ENCODE measurements around the gene PLEKHG2.

DNA sequence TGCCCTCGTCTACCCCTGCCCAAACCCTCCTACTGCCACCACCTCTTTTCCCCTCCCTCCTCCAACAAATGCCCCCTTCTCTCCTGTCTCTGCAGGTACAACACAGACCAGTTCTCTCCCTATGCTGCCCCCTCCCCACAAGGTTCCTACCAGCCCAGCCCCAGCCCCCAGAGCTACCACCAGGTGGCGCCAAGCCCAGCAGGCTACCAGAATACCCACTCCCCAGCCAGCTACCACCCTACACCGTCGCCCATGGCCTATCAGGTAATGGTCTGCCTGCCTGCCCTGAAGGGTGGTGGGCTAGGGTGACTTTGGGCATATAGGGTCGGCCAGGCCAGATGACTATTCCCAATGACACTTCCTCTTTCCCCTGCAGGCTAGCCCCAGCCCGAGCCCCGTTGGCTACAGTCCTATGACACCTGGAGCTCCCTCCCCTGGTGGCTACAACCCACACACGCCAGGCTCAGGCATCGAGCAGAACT is 61.7 kb downstream of the PLEKHG2 start:
- TF ChIP-seq EP300 (conservative IDR thresholded peaks at IDR 0.05; ENCODE audit: poor library complexity, severe bottlenecking) (no peak), EZH2 (IDR thresholded peaks at IDR 0.05; ENCODE audit: borderline replicate concordance, insufficient read depth, low read length, poor library complexity, severe bottlenecking) (no peak), RAD21 (conservative IDR thresholded peaks at IDR 0.05) (peak; percentile 68), POLR2AphosphoS5 (IDR thresholded peaks at IDR 0.05) (no peak), MXI1 (conservative IDR thresholded peaks at IDR 0.05; ENCODE audit: poor library complexity, severe bottlenecking) (no peak)
- TF ChIP-seq, protein P1, sequence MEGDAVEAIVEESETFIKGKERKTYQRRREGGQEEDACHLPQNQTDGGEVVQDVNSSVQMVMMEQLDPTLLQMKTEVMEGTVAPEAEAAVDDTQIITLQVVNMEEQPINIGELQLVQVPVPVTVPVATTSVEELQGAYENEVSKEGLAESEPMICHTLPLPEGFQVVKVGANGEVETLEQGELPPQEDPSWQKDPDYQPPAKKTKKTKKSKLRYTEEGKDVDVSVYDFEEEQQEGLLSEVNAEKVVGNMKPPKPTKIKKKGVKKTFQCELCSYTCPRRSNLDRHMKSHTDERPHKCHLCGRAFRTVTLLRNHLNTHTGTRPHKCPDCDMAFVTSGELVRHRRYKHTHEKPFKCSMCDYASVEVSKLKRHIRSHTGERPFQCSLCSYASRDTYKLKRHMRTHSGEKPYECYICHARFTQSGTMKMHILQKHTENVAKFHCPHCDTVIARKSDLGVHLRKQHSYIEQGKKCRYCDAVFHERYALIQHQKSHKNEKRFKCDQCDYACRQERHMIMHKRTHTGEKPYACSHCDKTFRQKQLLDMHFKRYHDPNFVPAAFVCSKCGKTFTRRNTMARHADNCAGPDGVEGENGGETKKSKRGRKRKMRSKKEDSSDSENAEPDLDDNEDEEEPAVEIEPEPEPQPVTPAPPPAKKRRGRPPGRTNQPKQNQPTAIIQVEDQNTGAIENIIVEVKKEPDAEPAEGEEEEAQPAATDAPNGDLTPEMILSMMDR (IDR thresholded peaks at IDR 0.05; ENCODE audit: poor library complexity, severe bottlenecking) = peak; percentile 74
- TF ChIP-seq, protein P2, sequence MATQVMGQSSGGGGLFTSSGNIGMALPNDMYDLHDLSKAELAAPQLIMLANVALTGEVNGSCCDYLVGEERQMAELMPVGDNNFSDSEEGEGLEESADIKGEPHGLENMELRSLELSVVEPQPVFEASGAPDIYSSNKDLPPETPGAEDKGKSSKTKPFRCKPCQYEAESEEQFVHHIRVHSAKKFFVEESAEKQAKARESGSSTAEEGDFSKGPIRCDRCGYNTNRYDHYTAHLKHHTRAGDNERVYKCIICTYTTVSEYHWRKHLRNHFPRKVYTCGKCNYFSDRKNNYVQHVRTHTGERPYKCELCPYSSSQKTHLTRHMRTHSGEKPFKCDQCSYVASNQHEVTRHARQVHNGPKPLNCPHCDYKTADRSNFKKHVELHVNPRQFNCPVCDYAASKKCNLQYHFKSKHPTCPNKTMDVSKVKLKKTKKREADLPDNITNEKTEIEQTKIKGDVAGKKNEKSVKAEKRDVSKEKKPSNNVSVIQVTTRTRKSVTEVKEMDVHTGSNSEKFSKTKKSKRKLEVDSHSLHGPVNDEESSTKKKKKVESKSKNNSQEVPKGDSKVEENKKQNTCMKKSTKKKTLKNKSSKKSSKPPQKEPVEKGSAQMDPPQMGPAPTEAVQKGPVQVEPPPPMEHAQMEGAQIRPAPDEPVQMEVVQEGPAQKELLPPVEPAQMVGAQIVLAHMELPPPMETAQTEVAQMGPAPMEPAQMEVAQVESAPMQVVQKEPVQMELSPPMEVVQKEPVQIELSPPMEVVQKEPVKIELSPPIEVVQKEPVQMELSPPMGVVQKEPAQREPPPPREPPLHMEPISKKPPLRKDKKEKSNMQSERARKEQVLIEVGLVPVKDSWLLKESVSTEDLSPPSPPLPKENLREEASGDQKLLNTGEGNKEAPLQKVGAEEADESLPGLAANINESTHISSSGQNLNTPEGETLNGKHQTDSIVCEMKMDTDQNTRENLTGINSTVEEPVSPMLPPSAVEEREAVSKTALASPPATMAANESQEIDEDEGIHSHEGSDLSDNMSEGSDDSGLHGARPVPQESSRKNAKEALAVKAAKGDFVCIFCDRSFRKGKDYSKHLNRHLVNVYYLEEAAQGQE (IDR thresholded peaks at IDR 0.05; ENCODE audit: borderline replicate concordance) = no peak

Data from neural cell (in vitro differentiated cells).